CD14-positive monocyte (primary cell): ENCODE results near the gene TP53RK. TPM values are rescaled to one million over a fixed set of nuclear protein-coding genes. Genes with fewer than 3 reads are reported as not detected.

Source experiments
- DNase-seq, 3 donors: peaks; one replicate each; pipeline ENCODE4 v3.0.0-alpha.2; 2011 to 2022
- H2AFZ ChIP-seq: 2 replicates; pipeline ENCODE4 v1.6.0; 2012; ENCODE audit warnings: mild to moderate bottlenecking, low read depth, low read length, inconsistent platforms; ENCODE audit not compliant: insufficient read depth, poor library complexity, severe bottlenecking
- H3K27ac ChIP-seq, 2 donors: 1 replicate in 1 of 2; 2 replicates in 1 of 2; pipeline ENCODE4 v1.5.1; 2012 to 2013; ENCODE audit warnings: low read length in 2 of 2, control low read depth in 1 of 2, inconsistent platforms in 1 of 2, low read depth in 1 of 2, mild to moderate bottlenecking in 1 of 2
- H3K27me3 ChIP-seq, 2 donors: one replicate each; pipeline versions ENCODE4 v1.6.0 to v1.6.1; 2011 to 2013; ENCODE audit warnings: low read length in 2 of 2; ENCODE audit not compliant: control insufficient read depth in 2 of 2, insufficient read depth in 2 of 2
- H3K36me3 ChIP-seq, 2 donors: replicated peaks in 1 of 2; 1 replicate in 1 of 2; 2 replicates in 1 of 2; pipeline versions ENCODE4 v1.5.1 to v1.6.1; 2012 to 2013; ENCODE audit warnings: low read length in 2 of 2, control low read depth in 1 of 2, inconsistent platforms in 1 of 2, mild to moderate bottlenecking in 1 of 2; ENCODE audit not compliant: insufficient read depth in 2 of 2, control insufficient read depth in 1 of 2
- H3K4me1 ChIP-seq, 2 donors: 1 replicate in 1 of 2; 2 replicates in 1 of 2; pipeline versions ENCODE4 v1.5.1 to v1.6.1; 2012 to 2013; ENCODE audit warnings: low read length in 2 of 2, control low read depth in 1 of 2, inconsistent platforms in 1 of 2, mild to moderate bottlenecking in 1 of 2, moderate library complexity in 1 of 2; ENCODE audit not compliant: insufficient read depth in 2 of 2, control insufficient read depth in 1 of 2
- H3K4me2 ChIP-seq: replicated peaks from 2 replicates; pipeline ENCODE3; 2012; ENCODE audit warnings: low read length, moderate library complexity, mild to moderate bottlenecking; ENCODE audit not compliant: poor library complexity, severe bottlenecking; ENCODE audit errors: extremely low read depth
- H3K4me3 ChIP-seq, 3 experiments: fragments of 200-600 bp in 1 of 3; sonication (generic) in 1 of 3; replicated peaks in 1 of 3; 1 replicate in 2 of 3; 2 replicates in 1 of 3; pipeline ENCODE4 v1.5.1; 2011 to 2013; ENCODE audit warnings: low read length in 3 of 3, mild to moderate bottlenecking in 3 of 3, control low read depth in 2 of 3, low read depth in 2 of 3, inconsistent platforms in 1 of 3, moderate library complexity in 1 of 3
- H3K79me2 ChIP-seq: 2 replicates; pipeline ENCODE4 v1.6.0; 2012; ENCODE audit warnings: mild to moderate bottlenecking, control low read depth, inconsistent platforms, low read length, moderate library complexity; ENCODE audit not compliant: insufficient read depth
- H3K9ac ChIP-seq: 2 replicates; pipeline ENCODE4 v1.6.0; 2017; ENCODE audit warnings: low read length, mild to moderate bottlenecking; ENCODE audit not compliant: insufficient read depth, poor library complexity, severe bottlenecking
- H3K9me3 ChIP-seq, 2 donors: replicated peaks in 1 of 2; 1 replicate in 1 of 2; 2 replicates in 1 of 2; pipeline versions ENCODE4 v1.5.1 to v1.6.1; 2012 to 2013; ENCODE audit warnings: low read length in 2 of 2, control low read depth in 1 of 2; ENCODE audit not compliant: control insufficient read depth in 1 of 2, insufficient read depth in 1 of 2
- H4K20me1 ChIP-seq: 2 replicates; pipeline ENCODE4 v1.6.0; 2012; ENCODE audit warnings: mild to moderate bottlenecking, low read length, control low read depth, moderate library complexity; ENCODE audit not compliant: insufficient read depth
- H3K27ac Mint-ChIP-seq, 7 donors: one replicate each; pipeline ENCODE4 v1.8.0; 2020; ENCODE audit warnings: mild to moderate bottlenecking in 7 of 7, mixed read lengths in 7 of 7, moderate library complexity in 6 of 7, inconsistent platforms in 2 of 7
- H3K27me3 Mint-ChIP-seq, 3 donors: one replicate each; pipeline ENCODE4 v1.8.0; 2021 to 2022; ENCODE audit warnings: low read depth in 3 of 3, mild to moderate bottlenecking in 3 of 3, mixed read lengths in 3 of 3, moderate library complexity in 3 of 3, inconsistent platforms in 1 of 3
- H3K36me3 Mint-ChIP-seq, 2 donors: one replicate each; pipeline ENCODE4 v1.8.0; 2020; ENCODE audit warnings: mixed read lengths in 2 of 2, inconsistent platforms in 1 of 2, mild to moderate bottlenecking in 1 of 2
- H3K4me1 Mint-ChIP-seq: one replicate; pipeline ENCODE4 v1.8.0; 2020; ENCODE audit warnings: mild to moderate bottlenecking, mixed read lengths
- H3K4me3 Mint-ChIP-seq, 2 donors: one replicate each; pipeline ENCODE4 v1.8.0; 2020; ENCODE audit warnings: mild to moderate bottlenecking in 2 of 2, mixed read lengths in 2 of 2, moderate library complexity in 1 of 2
- H3K9me3 Mint-ChIP-seq, 7 donors: one replicate each; pipeline ENCODE4 v1.8.0; 2020 to 2022; ENCODE audit warnings: mixed read lengths in 7 of 7, mild to moderate bottlenecking in 6 of 7, moderate library complexity in 6 of 7, inconsistent platforms in 2 of 7
- WGBS: methylation state at CpG from one replicate; pipeline ENCODE4 v1.1.5; 2013; ENCODE audit warnings: missing lambda C conversion rate; ENCODE audit not compliant: insufficient coverage; 5-methylcytosine and 5-hydroxymethylcytosine counted together
- intact Hi-C, 2 donors: fragments of 100-400 bp; cut with micrococcal nuclease; formaldehyde crosslinking; loops; one replicate each; pipeline versions ENCODE4 v1.15.0 to v1.15.1; 2023
- polyA plus RNA-seq, 3 donors: library from polyadenylated mRNA; depleted of rRNA in 1 of 3; unstranded in 2 of 3; stranded (reverse) in 1 of 3; fragments of 300-500 nt in 2 of 3; fragments of >200 nt in 1 of 3; fragmentation: Illumina TruSeq in 2 of 3; gene quantifications; 1 replicate in 2 of 3; 2 replicates in 1 of 3; pipeline ENCODE4 v1.2.3, GENCODE V29; 2012 to 2021
- TF ChIP-seq, protein P1 (sequence below): fragments of 200-600 bp; IDR thresholded peaks from one replicate; pipeline ENCODE4 v1.8.0; 2022; ENCODE audit warnings: antibody characterized with exemption, mild to moderate bottlenecking

Gene TP53RK
- polyA plus RNA-seq, 3 donors: 1.4 to 10.9 (median 9.5) TPM

DNA sequence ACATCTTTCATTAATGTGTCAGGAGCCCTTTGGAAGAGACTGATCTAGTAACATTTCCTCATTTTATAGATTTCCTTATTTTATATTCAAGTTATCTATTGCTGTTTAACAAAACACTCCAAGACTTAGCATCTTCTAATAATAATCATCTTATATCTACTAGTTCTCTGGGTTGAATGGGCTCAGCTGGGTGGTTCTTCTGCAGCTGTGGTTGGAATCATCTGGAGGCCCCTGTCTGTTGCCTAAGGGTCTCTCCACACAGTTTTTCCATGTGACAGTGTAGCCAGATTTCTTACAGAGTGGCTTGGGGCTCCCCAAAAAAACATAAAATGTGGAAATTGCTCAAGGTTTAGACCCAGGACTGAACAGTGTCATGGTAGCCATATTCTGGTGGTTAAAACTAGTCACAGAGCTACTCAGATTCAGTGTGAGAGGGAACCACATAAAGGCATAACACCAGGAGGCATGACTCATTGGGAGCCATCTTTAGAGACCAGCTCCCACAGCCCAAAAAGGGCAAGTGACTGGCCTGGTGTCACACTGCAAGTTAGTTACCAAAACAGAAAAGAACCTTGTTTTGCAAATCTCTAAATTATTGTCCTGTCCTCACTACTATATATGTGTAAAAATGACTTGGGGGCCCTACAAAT lies 31.7 kb upstream of the TP53RK start:
- Mint-ChIP-seq H3K4me3 (no peak overlapping the region), H3K27me3 (no peaks in the 10 kb centered on the region), H3K36me3 (no peaks in the 10 kb centered on the region), H3K27ac (no peak overlapping the region), H3K9me3 (peaks cover 0 to 13% (median 3%) of the 10 kb centered on the region in 7 donors), H3K4me1 (no peaks in the 10 kb centered on the region)
- Histone ChIP-seq H3K9me3 (peaks cover 0 to 13% of the 10 kb centered on the region in 2 donors), H3K4me3 (no peak overlapping the region), H3K4me1 (no peaks in the 10 kb centered on the region), H3K27me3 (no peaks in the 10 kb centered on the region), H2AFZ (no peak overlapping the region), H3K36me3 (no peaks in the 10 kb centered on the region), H3K4me2 (no peak overlapping the region), H3K27ac (no peak overlapping the region), H3K79me2 (no peaks in the 10 kb centered on the region), H3K9ac (no peak overlapping the region), H4K20me1 (no peaks in the 10 kb centered on the region)
- no peak for DNase-seq
- TF ChIP-seq, protein P1, sequence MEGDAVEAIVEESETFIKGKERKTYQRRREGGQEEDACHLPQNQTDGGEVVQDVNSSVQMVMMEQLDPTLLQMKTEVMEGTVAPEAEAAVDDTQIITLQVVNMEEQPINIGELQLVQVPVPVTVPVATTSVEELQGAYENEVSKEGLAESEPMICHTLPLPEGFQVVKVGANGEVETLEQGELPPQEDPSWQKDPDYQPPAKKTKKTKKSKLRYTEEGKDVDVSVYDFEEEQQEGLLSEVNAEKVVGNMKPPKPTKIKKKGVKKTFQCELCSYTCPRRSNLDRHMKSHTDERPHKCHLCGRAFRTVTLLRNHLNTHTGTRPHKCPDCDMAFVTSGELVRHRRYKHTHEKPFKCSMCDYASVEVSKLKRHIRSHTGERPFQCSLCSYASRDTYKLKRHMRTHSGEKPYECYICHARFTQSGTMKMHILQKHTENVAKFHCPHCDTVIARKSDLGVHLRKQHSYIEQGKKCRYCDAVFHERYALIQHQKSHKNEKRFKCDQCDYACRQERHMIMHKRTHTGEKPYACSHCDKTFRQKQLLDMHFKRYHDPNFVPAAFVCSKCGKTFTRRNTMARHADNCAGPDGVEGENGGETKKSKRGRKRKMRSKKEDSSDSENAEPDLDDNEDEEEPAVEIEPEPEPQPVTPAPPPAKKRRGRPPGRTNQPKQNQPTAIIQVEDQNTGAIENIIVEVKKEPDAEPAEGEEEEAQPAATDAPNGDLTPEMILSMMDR: no peak
- intact Hi-C loops: no loop called here

DNA sequence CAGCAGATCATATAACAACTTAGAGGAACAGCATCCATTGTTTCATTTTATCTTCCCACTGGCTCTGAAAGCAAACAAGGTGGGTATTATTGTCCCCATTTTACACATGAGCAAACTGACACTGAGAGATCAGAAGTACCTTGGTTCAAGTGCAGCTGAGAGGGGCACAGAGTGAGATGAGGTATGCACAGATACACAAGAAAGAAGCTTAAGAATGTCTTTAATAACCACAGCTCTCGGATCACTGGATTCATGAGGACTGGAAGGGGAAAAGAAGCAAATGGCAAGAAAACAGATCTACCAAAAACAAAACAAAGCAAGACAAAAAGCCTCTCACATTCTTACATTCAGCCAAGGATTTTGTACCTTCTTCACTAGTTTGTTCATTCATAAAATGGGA lies 30.8 kb upstream of the TP53RK start:
- H3K79me2 ChIP-seq: no peaks in the 10 kb centered on the region
- H3K27me3 ChIP-seq: no peaks in the 10 kb centered on the region
- H2AFZ ChIP-seq: no peak overlapping the region
- intact Hi-C loops: no loop called here
- Mint-ChIP-seq H3K36me3 (no peaks in the 10 kb centered on the region), H3K27ac (no peak overlapping the region), H3K4me1 (no peaks in the 10 kb centered on the region), H3K27me3 (peaks cover 0 to 2% (median 2%) of the 10 kb centered on the region in 3 donors), H3K4me3 (no peak overlapping the region), H3K9me3 (peaks cover 0 to 13% (median 3%) of the 10 kb centered on the region in 7 donors)
- H3K4me1 ChIP-seq: no peaks in the 10 kb centered on the region
- WGBS: no CpG with 5 or more reads among the region's 1 CpG
- peaks cover 0 to 13% of the 10 kb centered on the region in 2 donors for H3K9me3 ChIP-seq
- no peak overlapping the region for H3K9ac ChIP-seq
- TF ChIP-seq, protein P1: no peak
- H3K4me3 ChIP-seq: no peak overlapping the region
- no peaks in the 10 kb centered on the region for H3K36me3 ChIP-seq
- H3K4me2 ChIP-seq: no peak overlapping the region
- no peak for DNase-seq
- H4K20me1 ChIP-seq: no peaks in the 10 kb centered on the region
- no peak overlapping the region for H3K27ac ChIP-seq
